ENCODE results near the gene SLF2. TPM values are rescaled to one million over a fixed set of nuclear protein-coding genes. Genes with fewer than 3 reads are reported as not detected.

SLF2 gene
- total and polyA plus RNA-seq, 2 of the 13 experiments (the other 11 are each of a cell fraction or from before 2014, with no cell fraction given), result 12.2 to 48.1 TPM

GRCh38 chr10:100998991-100999741, 86.4 kb downstream of the SLF2 start (continued):
- TF ChIP-seq ZBTB7A (CRISPR knock-in tag; IDR thresholded peaks at IDR 0.05), result 0 out of 2 replicates have a peak, but pooled peaks have one; percentile 38
- TF ChIP-seq ZNF235 (CRISPR knock-in tag; IDR thresholded peaks at IDR 0.05; ENCODE audit: borderline replicate concordance), result peak; percentile 71; the same call in 1 of the 2 replicates
- TF ChIP-seq ZSCAN5A (CRISPR knock-in tag; IDR thresholded peaks at IDR 0.05; ENCODE audit: borderline replicate concordance), result peak; percentile 66; the same call in 1 of the 2 replicates
- no peak for TF ChIP-seq NFRKB (IDR thresholded peaks at IDR 0.05)
- 0 out of 2 replicates have a peak, but pooled peaks have one; percentile 3 for TF ChIP-seq ZNF720 (CRISPR knock-in tag; IDR thresholded peaks at IDR 0.05)
- TF ChIP-seq PATZ1 (CRISPR knock-in tag; IDR thresholded peaks at IDR 0.05), result peak; percentile 67
- no peak for TF ChIP-seq XBP1 (CRISPR knock-in tag; IDR thresholded peaks at IDR 0.05)
- no peak for TF ChIP-seq SMAD3 (CRISPR knock-in tag; IDR thresholded peaks at IDR 0.05)
- TF ChIP-seq ZNF790 (CRISPR knock-in tag; IDR thresholded peaks at IDR 0.05; ENCODE audit: borderline replicate concordance), result 0 out of 2 replicates have a peak, but pooled peaks have one; percentile 14
- TF ChIP-seq HNF4G (IDR thresholded peaks at IDR 0.05; ENCODE audit: borderline replicate concordance, low read depth, low read length), result no peak; the same call in 1 of the 2 replicates
- TF ChIP-seq HNF4G (CRISPR knock-in tag; IDR thresholded peaks at IDR 0.05; ENCODE audit: borderline replicate concordance, low read depth), result no peak
- TF ChIP-seq RXRB (CRISPR knock-in tag; IDR thresholded peaks at IDR 0.05; ENCODE audit: borderline replicate concordance), result no peak
- peak; percentile 53; the same call in 1 of the 2 replicates for TF ChIP-seq ZNF800 (CRISPR knock-in tag; IDR thresholded peaks at IDR 0.05)
- TF ChIP-seq DRAP1 (CRISPR knock-in tag; IDR thresholded peaks at IDR 0.05), result 0 out of 2 replicates have a peak, but pooled peaks have one; percentile 7
- TF ChIP-seq CREB1 (IDR thresholded peaks at IDR 0.05), result peak; percentile 55; the same call in 1 of the 2 replicates
- no peak for TF ChIP-seq CREB1 (CRISPR knock-in tag; IDR thresholded peaks at IDR 0.05)
- TF ChIP-seq MXI1 (IDR thresholded peaks at IDR 0.05; ENCODE audit: borderline replicate concordance, low read depth, low read length), result peak; percentile 45; the same call in 1 of the 3 replicates
- peak; percentile 77 for TF ChIP-seq ARNT2 (CRISPR knock-in tag; IDR thresholded peaks at IDR 0.05; ENCODE audit: low read depth)
- 0 out of 2 replicates have a peak, but pooled peaks have one; percentile 22 for TF ChIP-seq MEIS2 (CRISPR knock-in tag; IDR thresholded peaks at IDR 0.05)
- TF ChIP-seq BRF2 (CRISPR knock-in tag; IDR thresholded peaks at IDR 0.05), result 0 out of 2 replicates have a peak, but pooled peaks have one; percentile 56
- peak; percentile 14; the same call in 1 of the 2 replicates for TF ChIP-seq NCOA2 (CRISPR knock-in tag; IDR thresholded peaks at IDR 0.05)
- TF ChIP-seq ZNF430 (CRISPR knock-in tag; IDR thresholded peaks at IDR 0.05), result peak; percentile 77
- TF ChIP-seq CBFB (CRISPR knock-in tag; IDR thresholded peaks at IDR 0.05), result 0 out of 2 replicates have a peak, but pooled peaks have one; percentile 46
- TF ChIP-seq ZSCAN30 (CRISPR knock-in tag; IDR thresholded peaks at IDR 0.05), result no peak

Data from HepG2 (cell line).